ENCODE measurements around the gene LYZL2.
"Not testable (repeated sequence)": the region's sequence is repeated elsewhere in the genome, so short reads cannot be mapped to it uniquely, and the experiment has no call there.

Gene LYZL2

GRCh38 chr10:30629653-30630052 is at the start of gene LYZL2:
TSS of gene LYZL2 (minus strand) at chr10:30629753. CDS start at chr10:30626915, 2,838 bp downstream.
- no peak within 1 kb of the TSS for H3K4me3 ChIP-seq (ENCODE audit: low read depth, low read length)

DNA sequence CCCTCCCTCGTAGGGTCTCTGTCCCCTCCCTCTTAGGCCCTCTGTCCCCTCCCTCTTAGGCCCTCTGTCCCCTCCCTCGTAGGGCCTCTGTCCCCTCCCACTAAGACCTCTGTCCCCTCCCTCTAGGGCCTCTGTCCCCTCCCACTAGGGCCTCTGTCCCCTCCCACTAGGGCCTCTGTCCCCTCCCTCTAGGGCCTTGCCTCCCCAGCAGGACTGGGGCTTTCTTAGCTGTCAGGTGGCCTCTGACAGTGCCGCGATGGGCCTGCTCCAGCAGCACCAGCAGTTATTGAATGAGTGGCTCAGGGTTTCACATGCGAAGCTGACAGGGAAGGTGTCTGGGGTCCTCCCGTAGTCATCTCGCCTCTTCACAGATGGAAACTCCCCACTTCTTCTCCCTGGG is 48.1 kb upstream of the LYZL2 start:
- not testable (repeated sequence) for H3K4me3 ChIP-seq (ENCODE audit: low read depth, low read length)

- not testable (repeated sequence) for H3K4me3 ChIP-seq (ENCODE audit: low read depth, low read length)
Observed at GRCh38 chr10:30677146-30677545, 47.6 kb upstream of the LYZL2 start.

DNA sequence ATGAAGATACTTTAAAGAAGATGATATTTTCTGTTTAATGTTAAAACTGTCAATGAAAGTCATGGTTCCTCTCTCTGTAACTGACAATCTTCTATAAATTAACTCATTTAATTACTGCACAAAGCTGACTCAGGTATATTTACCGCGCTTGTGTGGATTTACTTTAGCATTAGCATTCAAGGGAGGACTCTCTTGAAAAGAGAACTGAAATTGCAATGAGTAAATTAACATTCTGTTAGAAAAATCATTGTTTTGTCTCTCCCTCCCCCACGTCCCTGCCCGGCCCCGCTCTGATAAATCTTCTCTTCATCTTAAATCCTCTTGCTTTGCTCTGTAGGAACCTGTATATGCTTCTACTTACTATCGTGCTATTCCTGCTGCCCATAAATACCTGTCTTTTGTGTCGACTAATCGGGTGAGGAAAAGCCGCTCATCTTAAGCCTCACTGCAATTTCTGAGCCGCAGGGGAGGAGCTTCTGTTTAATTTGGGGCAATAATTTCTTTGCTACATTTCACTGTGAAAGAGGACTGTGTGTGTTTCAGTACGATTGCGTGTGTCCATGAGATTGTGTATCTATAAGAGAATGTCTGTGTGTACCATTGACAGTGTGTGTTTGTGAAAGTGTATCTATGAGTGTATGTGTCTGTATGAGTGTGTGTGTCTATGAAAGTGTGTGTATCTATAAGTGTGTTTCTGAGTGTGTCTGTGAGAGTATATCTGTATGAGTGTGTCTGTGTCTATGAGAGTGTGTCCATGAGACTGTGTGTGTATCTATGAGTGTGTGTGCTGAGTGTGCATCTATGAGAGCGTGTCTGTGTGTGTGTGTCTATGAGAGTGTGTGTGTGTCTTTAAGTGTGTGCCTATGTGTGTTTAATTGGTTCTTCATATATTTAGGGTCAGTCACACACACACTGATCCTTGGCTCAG is 46.5 kb upstream of the LYZL2 start:
- no peak overlapping the region for H3K4me3 ChIP-seq (ENCODE audit: low read depth, low read length)

DNA sequence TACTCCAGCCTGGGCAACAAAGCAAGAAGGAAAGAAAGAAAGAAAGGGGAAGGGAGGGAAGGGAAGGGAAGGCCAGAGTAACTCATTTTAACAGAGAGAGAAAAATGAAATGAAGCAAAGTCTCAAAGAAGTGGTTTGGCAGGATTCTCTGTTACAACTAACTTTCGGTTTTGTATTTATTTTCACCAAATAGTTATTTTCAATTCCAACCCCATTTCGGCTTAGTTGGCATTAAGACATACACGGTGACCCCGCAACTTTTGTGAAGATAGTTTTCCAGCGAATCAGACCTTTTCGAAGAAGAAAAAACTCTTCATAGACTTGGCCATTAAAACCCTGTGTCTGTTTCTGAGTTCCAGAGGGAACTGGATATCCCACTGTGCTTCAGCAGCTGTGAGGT is 45.2 kb upstream of the LYZL2 start:
- no peak overlapping the region for H3K4me3 ChIP-seq (ENCODE audit: low read depth, low read length)

DNA sequence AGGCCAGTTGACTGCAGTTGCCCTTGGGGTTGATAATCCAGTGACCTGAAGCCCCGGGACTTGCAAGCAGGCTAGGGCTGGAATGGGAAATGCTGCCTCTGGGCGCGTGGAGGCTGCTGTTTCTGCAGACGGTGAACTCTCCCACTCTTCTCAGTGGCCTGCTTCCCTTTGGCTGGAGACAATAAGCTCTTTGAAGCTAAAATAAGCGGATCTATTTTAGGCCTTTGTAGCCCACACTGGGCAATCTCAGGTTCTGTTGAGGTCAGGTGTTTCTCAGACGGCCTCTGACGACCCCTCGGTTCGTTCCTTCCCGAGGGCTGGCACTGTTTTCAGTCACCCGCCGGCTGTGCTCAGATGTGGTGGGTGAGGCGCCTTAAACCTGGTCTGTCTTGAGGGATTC is 43.7 kb upstream of the LYZL2 start:
- not testable (repeated sequence) for H3K4me3 ChIP-seq (ENCODE audit: low read depth, low read length)

DNA sequence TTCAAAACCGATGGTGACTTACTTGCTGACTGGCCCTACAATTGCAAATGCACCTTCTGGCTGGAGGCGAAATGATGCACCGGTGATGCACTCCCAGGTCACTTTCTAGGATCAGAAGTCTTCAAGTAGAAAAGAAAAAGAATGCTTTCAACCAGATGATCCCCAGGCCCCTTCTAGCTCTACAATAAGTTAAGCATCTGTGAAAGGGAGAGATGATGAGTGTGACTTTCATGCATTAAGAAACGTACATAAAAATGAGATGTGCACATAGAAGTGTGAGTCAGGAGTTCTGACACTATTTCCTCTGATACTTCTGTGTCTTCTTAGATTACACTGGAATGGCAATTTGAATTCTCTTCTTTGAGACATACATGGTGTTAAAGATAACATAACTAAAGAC is 42.8 kb upstream of the LYZL2 start:
- not testable (repeated sequence) for H3K4me3 ChIP-seq (ENCODE audit: low read depth, low read length)

DNA sequence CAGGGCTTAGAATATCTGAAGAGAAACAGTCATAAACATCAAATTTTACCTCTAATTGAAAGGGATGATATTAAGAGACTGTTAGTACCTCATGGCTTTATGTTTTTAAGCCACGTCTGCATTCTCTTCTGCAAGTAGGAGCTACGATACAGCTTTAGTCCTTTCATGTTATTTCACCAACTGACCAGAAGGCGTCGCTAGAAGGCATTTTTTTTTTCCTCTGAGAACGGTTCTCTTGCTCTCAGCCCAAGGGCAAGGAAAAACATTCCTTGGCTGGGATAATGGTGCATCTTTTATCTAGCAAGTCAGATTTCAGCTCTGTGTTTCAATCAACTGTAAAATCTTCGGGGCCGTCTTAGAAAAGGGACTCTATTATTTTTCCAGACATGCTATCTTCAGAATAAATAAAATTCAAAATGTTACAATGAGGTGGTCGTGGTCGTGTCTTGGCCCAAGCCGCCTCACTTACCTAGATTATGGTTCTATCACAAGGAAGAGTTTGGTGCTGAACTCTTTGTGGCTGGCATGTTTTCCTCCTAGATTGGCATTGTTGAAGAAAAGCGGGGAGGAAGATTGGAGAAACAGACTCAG is 41.6 kb upstream of the LYZL2 start:
- H3K4me3 ChIP-seq (ENCODE audit: low read depth, low read length) = no peak overlapping the region

DNA sequence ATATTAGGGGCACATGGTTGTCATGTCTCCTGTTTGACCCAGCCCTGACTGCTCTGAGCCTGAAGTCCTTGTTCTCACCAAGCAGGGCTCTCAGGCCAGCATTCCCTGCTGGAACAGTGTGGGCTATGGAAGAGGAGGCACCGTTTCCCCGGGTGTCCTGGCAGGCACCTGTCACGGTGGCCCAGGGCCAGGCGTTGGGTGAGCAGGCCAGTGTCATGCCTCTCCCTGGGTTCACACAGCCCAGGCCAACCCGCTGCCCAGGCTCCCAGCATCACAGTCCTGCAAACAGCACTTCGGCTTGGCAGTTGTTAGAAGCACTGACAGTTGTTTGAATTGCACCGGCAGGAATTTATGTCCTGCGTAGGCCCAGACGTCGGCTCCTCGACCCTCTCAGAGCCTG is 38.4 kb upstream of the LYZL2 start:
- H3K4me3 ChIP-seq (ENCODE audit: low read depth, low read length) = not testable (repeated sequence)

DNA sequence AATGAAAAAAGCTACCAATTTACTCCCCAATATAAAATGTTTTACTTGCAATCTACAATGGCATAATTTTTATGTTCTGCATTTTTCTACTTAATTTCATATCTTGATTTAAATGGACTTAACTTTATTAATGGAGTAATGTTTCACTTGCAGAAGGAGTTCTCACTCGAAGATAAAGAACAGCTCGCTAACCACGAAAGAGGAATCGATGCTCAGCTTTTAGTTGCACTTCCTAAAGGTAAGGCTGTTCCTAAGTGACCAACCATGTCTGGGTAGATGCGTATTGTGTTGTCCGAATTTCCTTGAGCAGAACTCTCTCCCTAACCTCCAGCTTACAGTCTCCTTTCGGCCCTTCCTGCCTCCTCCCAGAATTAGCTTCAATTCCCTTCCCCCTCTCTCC is 33.9 kb upstream of the LYZL2 start:
- H3K4me3 ChIP-seq (ENCODE audit: low read depth, low read length) = not testable (repeated sequence)

DNA sequence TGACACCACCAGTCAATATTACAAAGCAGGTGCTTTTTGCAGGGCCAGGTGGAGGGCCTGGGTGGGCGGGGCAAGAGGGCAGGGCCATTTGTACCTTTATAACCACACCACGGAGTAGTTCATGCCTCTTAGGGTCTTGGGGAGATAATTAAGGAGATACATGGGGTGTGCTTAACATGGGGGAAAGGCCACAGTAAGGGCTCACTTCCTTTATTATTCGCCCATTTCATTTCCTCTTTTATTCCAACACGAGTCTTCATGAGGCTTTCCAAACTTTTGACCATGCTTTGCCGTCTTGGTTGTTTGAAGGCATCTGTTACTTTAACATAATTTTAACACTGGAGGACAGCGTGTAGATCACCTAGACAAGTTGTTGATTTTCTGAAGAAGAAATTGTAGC is 33.3 kb upstream of the LYZL2 start:
- no peak overlapping the region for H3K4me3 ChIP-seq (ENCODE audit: low read depth, low read length)

- not testable (repeated sequence) for H3K4me3 ChIP-seq (ENCODE audit: low read depth, low read length)
Observed at GRCh38 chr10:30660314-30660713, 30.8 kb upstream of the LYZL2 start.

DNA sequence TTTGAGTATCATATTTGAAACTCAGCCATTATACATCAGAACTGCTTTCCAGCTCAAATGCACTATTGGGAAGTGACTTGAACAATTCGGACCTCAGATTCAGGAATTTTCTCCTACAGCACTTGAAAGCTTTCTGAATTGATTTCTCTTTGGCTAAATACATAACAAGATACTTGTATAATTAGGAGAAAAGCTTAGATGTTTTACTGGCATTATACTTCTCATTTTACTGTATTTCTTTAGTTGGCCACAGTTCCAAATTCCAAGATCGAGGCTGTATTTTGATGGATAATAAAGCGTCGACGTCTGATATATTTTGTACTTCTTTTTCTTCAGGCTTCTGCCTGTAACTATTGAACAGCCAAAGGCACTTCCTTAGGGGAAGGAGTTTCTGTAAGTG is 26.7 kb upstream of the LYZL2 start:
- no peak overlapping the region for H3K4me3 ChIP-seq (ENCODE audit: low read depth, low read length)

DNA sequence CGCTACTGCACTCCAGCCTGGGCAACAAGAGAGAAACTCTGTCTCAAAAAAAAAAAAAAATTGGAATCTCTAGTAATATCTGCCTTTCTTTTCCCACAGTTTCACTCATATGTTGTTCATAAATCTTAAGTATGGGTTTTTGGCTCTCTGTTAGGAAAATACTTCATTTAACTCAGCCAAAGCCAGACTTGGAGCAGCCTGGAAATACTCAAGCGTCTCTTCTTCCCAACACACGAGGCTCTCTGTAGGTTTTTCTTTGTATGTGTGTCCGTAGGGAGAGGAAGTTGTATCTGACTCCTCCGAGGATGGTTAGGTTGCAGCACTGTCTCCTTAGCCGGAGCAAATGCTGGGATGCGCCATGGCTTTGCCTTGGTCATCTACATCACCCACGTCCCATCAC is 25.4 kb upstream of the LYZL2 start:
- not testable (repeated sequence) for H3K4me3 ChIP-seq (ENCODE audit: low read depth, low read length)

DNA sequence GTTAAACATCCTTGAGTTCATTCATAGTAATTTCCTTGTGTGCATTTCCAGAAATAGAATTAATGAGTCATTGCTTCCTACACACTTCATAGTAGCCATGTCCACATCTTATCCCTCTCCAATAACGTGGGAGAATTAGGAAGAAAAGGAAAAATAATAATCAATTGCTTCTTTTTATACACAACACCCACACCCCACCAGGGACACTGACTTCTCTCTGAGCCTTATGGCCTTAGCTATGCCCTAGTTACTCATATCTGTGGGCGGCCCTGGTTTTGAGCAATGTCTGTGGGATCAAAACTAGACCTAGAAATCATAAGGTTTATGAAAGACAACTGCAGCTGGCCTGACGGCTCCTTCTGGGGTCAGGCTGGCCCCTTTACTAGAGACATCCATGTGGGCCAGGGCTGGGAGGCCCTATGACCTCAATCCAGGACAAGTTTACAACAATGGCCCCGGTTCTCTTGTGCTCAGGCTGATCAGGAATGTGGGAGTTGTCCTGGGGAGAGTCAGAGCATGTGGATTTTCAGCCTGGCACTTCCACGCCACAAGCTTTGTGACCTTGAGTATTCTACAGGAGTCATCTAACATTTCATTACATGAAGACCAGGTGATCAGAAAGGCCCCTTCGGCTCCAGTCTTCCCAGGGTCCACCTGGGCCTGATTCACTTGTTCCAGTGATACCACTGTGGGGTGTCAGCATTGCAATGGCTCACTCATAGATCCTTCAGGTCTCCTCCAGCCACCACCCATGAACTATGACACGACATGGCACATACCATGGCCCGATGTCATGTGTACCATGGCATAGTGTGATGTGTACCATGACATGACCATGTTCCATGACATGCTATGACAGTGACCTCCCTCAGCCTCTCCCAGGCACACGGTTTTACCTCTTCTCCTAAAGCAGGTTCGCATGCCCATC is 22.2 kb upstream of the LYZL2 start:
- H3K4me3 ChIP-seq (ENCODE audit: low read depth, low read length) = not testable (repeated sequence)

GRCh38 chr10:30647089-30647488 is 17.5 kb upstream of the LYZL2 start:
- no peak overlapping the region for H3K4me3 ChIP-seq (ENCODE audit: low read depth, low read length)

DNA sequence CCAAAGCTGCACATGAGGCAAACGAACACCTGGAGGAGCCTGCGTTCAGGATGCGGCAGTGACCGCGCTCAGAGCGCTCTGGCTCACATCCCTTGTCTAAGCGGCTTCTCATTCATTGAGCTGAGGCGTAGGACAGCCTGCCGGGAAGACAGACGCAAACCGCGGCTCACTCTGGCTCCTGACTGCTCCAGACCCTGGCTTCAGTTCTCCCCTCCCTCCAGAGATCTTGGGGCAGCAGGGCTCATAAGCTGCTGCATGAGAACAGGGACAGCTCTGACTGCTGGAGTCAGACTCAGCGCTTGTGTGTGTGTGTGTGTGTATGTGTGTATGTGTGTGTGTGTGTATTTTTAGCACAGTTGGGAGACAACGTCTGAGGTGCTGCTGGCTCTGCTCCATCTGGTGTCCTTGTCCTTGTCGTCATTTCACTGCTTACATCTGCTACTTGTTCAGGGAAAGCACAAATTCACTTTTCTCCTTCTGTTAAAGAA is 15.8 kb upstream of the LYZL2 start:
- H3K4me3 ChIP-seq (ENCODE audit: low read depth, low read length) = no peak overlapping the region

GRCh38 chr10:30644408-30644861 is 14.9 kb upstream of the LYZL2 start:
- H3K4me3 ChIP-seq (ENCODE audit: low read depth, low read length) = not testable (repeated sequence)

DNA sequence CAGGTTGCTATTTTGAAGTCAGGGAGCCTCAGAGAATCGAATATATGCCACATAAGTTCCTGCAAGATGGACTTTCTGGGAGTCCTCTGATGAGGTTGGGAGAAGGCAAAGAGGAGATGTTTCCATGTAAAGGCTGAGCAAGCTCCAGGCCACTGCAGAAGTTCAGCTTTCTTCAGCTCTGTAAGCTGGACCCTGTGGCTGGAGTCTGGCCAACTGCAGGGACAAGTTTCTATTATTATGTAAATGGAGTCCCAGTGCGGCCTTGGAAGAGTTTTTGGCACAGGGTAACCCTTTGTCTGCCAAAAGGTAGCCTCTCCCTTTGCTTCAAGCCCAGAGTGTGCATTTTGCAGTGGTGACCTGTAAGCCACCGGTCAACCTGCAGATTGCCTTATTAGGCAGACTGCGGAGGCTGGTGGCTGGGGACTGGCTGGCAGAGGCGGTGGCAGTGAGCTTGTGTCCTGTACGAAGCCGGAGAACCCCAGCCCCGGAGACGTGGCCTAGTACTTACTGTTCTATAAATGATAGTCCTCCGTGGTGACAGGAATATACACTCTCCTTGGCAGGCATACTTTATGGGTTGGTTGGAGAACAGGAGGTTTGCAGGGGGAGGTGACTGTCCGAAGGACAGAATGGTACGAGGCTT is 14.1 kb upstream of the LYZL2 start:
- not testable (repeated sequence) for H3K4me3 ChIP-seq (ENCODE audit: low read depth, low read length)

DNA sequence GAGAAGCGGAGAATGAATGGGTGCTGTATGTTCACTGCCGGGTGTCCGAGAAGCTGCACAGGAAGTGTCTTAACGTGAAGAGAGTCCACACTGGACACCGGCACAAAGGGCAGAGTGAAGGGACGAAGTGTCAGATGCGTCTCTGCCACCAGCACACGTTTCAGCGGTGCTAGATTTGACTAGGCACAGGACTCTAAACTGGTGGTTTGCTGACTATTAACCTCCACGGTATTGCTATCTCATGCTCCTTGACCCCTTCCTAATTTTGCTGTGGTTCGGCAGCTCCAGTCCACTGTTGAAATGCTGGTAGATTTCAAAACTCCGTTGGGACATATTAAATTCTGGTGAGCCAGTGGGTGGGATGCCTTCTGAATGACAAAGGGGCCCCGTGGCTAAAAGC is 13.3 kb upstream of the LYZL2 start:
- not testable (repeated sequence) for H3K4me3 ChIP-seq (ENCODE audit: low read depth, low read length)

All from iPS-11a (cell line).